CD4-positive, alpha-beta T cell treated with Interleukin-15 for 1 hour (primary cell): ENCODE measurements around the gene MDH2.
"Not testable (repeated sequence)": the region's sequence is repeated elsewhere in the genome, so short reads cannot be mapped to it uniquely, and the experiment has no call there.

Source experiments
- DNase-seq: peaks from one replicate; pipeline ENCODE4 v3.0.0-alpha.2; 2020

Gene MDH2

GRCh38 chr7:76072243-76073148 lies 24.6 kb downstream of the MDH2 start:
- no peak for DNase-seq

GRCh38 chr7:76073335-76073990 lies 25.6 kb downstream of the MDH2 start:
- DNase-seq: no peak

- DNase-seq: no peak
Observed at GRCh38 chr7:76074306-76074971, 26.5 kb downstream of the MDH2 start.

- DNase-seq: no peak
Observed at GRCh38 chr7:76074972-76075370, 27.1 kb downstream of the MDH2 start.

GRCh38 chr7:76076995-76077394 lies 29.1 kb downstream of the MDH2 start:
- DNase-seq: no peak

GRCh38 chr7:76077435-76077834 lies 29.5 kb downstream of the MDH2 start:
- DNase-seq: no peak

GRCh38 chr7:76080204-76080603 lies 32.3 kb downstream of the MDH2 start:
- no peak for DNase-seq

- not testable (repeated sequence) for DNase-seq
Observed at GRCh38 chr7:76084115-76084514, 36.2 kb downstream of the MDH2 start.

GRCh38 chr7:76086070-76086469 lies 38.2 kb downstream of the MDH2 start:
- no peak for DNase-seq

- DNase-seq: not testable (repeated sequence)
Observed at GRCh38 chr7:76087362-76087791, 39.5 kb downstream of the MDH2 start.

GRCh38 chr7:76089865-76090475 lies 42.1 kb downstream of the MDH2 start:
- no peak for DNase-seq

GRCh38 chr7:76091506-76091905 lies 43.6 kb downstream of the MDH2 start:
- no peak for DNase-seq

GRCh38 chr7:76093531-76093930 lies 45.6 kb downstream of the MDH2 start:
- DNase-seq: not testable (repeated sequence)

- DNase-seq: not testable (repeated sequence)
Observed at GRCh38 chr7:76094326-76094725, 46.4 kb downstream of the MDH2 start.

- no peak for DNase-seq
Observed at GRCh38 chr7:76095908-76096307, 48.0 kb downstream of the MDH2 start.

GRCh38 chr7:76101693-76102437 lies 54.0 kb downstream of the MDH2 start:
- not testable (repeated sequence) for DNase-seq

- not testable (repeated sequence) for DNase-seq
Observed at GRCh38 chr7:76103788-76104187, 55.9 kb downstream of the MDH2 start.

GRCh38 chr7:76106130-76106529 lies 58.2 kb downstream of the MDH2 start:
- not testable (repeated sequence) for DNase-seq

- DNase-seq: no peak
Observed at GRCh38 chr7:76106893-76107292, 59.0 kb downstream of the MDH2 start.

- no peak for DNase-seq
Observed at GRCh38 chr7:76108540-76109233, 60.8 kb downstream of the MDH2 start.

- DNase-seq: not testable (repeated sequence)
Observed at GRCh38 chr7:76113042-76113630, 65.2 kb downstream of the MDH2 start.
